Measurements from ENCODE around the gene NNAT.
"Not testable (repeated sequence)": the region's sequence is repeated elsewhere in the genome, so short reads cannot be mapped to it uniquely, and the experiment has no call there.

NNAT gene

GRCh38 chr20:37521061-37521771 is at the start of gene NNAT:
Gene NNAT, plus strand, starts transcription at chr20:37521250. Its CDS starts 82 bp downstream, at chr20:37521332.
- no peak for DNase-seq

- DNase-seq: no peak
These were observed 49.3 kb upstream of the NNAT start for GRCh38 chr20:37471741-37472235.

- not testable (repeated sequence) for DNase-seq
These were observed 48.6 kb upstream of the NNAT start for GRCh38 chr20:37472435-37472834.

GRCh38 chr20:37473249-37474000 is 47.6 kb upstream of the NNAT start:
- DNase-seq: no peak

GRCh38 chr20:37474386-37474785 is 46.7 kb upstream of the NNAT start:
- DNase-seq: no peak

GRCh38 chr20:37475252-37475651 is 45.8 kb upstream of the NNAT start:
- peak; percentile 41 for DNase-seq

GRCh38 chr20:37477041-37477440 is 44.0 kb upstream of the NNAT start:
- no peak for DNase-seq

GRCh38 chr20:37479266-37479665 is 41.8 kb upstream of the NNAT start:
- DNase-seq: no peak

GRCh38 chr20:37479925-37480691 is 40.9 kb upstream of the NNAT start:
- DNase-seq: no peak

- DNase-seq: no peak
These were observed 40.1 kb upstream of the NNAT start for GRCh38 chr20:37480919-37481318.

GRCh38 chr20:37481610-37482009 is 39.4 kb upstream of the NNAT start:
- DNase-seq: no peak

GRCh38 chr20:37484331-37484730 is 36.7 kb upstream of the NNAT start:
- DNase-seq: no peak

- not testable (repeated sequence) for DNase-seq
These were observed 34.8 kb upstream of the NNAT start for GRCh38 chr20:37486209-37486608.

GRCh38 chr20:37490663-37491350 is 30.2 kb upstream of the NNAT start:
- no peak for DNase-seq

GRCh38 chr20:37492096-37492625 is 28.9 kb upstream of the NNAT start:
- no peak for DNase-seq

- DNase-seq: no peak
These were observed 28.1 kb upstream of the NNAT start for GRCh38 chr20:37492945-37493344.

GRCh38 chr20:37494301-37494700 is 26.7 kb upstream of the NNAT start:
- no peak for DNase-seq

- no peak for DNase-seq
These were observed 26.3 kb upstream of the NNAT start for GRCh38 chr20:37494796-37495195.

GRCh38 chr20:37498066-37498665 is 22.9 kb upstream of the NNAT start:
- no peak for DNase-seq

GRCh38 chr20:37500311-37500710 is 20.7 kb upstream of the NNAT start:
- no peak for DNase-seq

GRCh38 chr20:37501940-37502339 is 19.1 kb upstream of the NNAT start:
- DNase-seq: peak; percentile 87

GRCh38 chr20:37502654-37503053 is 18.4 kb upstream of the NNAT start:
- DNase-seq: no peak

Data from DMS53 (cell line).